Activated CD8-positive, alpha-beta T cell treated with anti-CD3 and anti-CD28 coated beads for 36 hours (primary cell): ENCODE results near the gene PRODH2. TPM values are rescaled to one million over a fixed set of nuclear protein-coding genes. Genes with fewer than 3 reads are reported as not detected.

Experiments used
- ATAC-seq: fragments of 200-7000 bp; cut with Tn5 transposase; one replicate; pipeline ENCODE4 v1.10.0; 2021; ENCODE audit warnings: mild to moderate bottlenecking, moderate library complexity
- CTCF ChIA-PET: fragments of 350-600 bp; sonication (Branson Sonifier 250); formaldehyde crosslinking; loops from one replicate; lab custom pipeline; 2021; ENCODE audit warnings: antibody characterized with exemption; lab: Charles Lee
- POLR2A ChIA-PET: fragments of 350-600 bp; sonication (Branson Sonifier 250); formaldehyde crosslinking; loops from one replicate; lab custom pipeline; 2021; ENCODE audit warnings: antibody characterized with exemption; lab: Charles Lee
- DNase-seq: peaks from one replicate; pipeline ENCODE4 v3.0.0-alpha.2; 2020
- H3K27ac Mint-ChIP-seq: one replicate; pipeline ENCODE4 v1.8.0; 2021; ENCODE audit warnings: mild to moderate bottlenecking, mixed read lengths
- H3K27me3 Mint-ChIP-seq: one replicate; pipeline ENCODE4 v1.8.0; 2021; ENCODE audit warnings: mixed read lengths
- H3K36me3 Mint-ChIP-seq: one replicate; pipeline ENCODE4 v1.8.0; 2021; ENCODE audit warnings: low read depth, mixed read lengths
- H3K4me1 Mint-ChIP-seq: one replicate; pipeline ENCODE4 v1.8.0; 2021; ENCODE audit warnings: low read depth, mixed read lengths
- H3K4me3 Mint-ChIP-seq: one replicate; pipeline ENCODE4 v1.8.0; 2021; ENCODE audit warnings: mild to moderate bottlenecking, moderate library complexity, mixed read lengths
- H3K9me3 Mint-ChIP-seq: one replicate; pipeline ENCODE4 v1.8.0; 2021; ENCODE audit warnings: mixed read lengths
- intact Hi-C: fragments of 100-400 bp; cut with micrococcal nuclease; formaldehyde crosslinking; loops from one replicate; pipeline ENCODE4 v1.10.0; 2022
- total RNA-seq, 2 experiments: library from RNA; stranded (reverse); gene quantifications; one replicate each; pipeline ENCODE4 v1.2.3, GENCODE V29; 2021
- TF ChIP-seq, protein P1 (sequence below): fragments of 200-600 bp; IDR thresholded peaks from one replicate; pipeline ENCODE4 v1.8.0; 2022; ENCODE audit warnings: antibody characterized with exemption, mild to moderate bottlenecking

Gene PRODH2
- total RNA-seq, 2 experiments from 2014 or later: not detected

DNA sequence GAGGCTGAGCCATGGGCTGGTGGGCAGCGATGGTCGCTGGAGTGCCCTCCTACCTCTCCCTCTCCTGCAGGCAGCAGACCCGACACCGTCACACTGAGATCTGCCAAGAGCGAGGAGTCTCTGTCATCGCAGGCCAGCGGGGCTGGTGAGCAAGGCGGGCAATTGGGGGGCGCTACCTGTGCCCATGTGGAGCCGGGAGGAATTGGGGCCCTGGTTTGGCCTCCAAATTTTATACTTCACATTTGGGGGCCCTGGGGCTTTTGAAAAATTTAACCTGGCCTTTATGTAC, 27.4 kb downstream of the PRODH2 start:
- TF ChIP-seq, protein P1, sequence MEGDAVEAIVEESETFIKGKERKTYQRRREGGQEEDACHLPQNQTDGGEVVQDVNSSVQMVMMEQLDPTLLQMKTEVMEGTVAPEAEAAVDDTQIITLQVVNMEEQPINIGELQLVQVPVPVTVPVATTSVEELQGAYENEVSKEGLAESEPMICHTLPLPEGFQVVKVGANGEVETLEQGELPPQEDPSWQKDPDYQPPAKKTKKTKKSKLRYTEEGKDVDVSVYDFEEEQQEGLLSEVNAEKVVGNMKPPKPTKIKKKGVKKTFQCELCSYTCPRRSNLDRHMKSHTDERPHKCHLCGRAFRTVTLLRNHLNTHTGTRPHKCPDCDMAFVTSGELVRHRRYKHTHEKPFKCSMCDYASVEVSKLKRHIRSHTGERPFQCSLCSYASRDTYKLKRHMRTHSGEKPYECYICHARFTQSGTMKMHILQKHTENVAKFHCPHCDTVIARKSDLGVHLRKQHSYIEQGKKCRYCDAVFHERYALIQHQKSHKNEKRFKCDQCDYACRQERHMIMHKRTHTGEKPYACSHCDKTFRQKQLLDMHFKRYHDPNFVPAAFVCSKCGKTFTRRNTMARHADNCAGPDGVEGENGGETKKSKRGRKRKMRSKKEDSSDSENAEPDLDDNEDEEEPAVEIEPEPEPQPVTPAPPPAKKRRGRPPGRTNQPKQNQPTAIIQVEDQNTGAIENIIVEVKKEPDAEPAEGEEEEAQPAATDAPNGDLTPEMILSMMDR: no peak
- no peak overlapping the region for H3K27ac Mint-ChIP-seq
- no peak overlapping the region for H3K4me3 Mint-ChIP-seq
- no peaks in the 10 kb centered on the region for H3K4me1 Mint-ChIP-seq
- no peaks in the 10 kb centered on the region for H3K27me3 Mint-ChIP-seq
- ChIA-PET CTCF (no interaction called here), POLR2A (no interaction called here)
- no peaks in the 10 kb centered on the region for H3K36me3 Mint-ChIP-seq
- intact Hi-C loops: no loop called here
- DNase-seq (no peak), ATAC-seq (no peak)
- H3K9me3 Mint-ChIP-seq: no peaks in the 10 kb centered on the region

DNA sequence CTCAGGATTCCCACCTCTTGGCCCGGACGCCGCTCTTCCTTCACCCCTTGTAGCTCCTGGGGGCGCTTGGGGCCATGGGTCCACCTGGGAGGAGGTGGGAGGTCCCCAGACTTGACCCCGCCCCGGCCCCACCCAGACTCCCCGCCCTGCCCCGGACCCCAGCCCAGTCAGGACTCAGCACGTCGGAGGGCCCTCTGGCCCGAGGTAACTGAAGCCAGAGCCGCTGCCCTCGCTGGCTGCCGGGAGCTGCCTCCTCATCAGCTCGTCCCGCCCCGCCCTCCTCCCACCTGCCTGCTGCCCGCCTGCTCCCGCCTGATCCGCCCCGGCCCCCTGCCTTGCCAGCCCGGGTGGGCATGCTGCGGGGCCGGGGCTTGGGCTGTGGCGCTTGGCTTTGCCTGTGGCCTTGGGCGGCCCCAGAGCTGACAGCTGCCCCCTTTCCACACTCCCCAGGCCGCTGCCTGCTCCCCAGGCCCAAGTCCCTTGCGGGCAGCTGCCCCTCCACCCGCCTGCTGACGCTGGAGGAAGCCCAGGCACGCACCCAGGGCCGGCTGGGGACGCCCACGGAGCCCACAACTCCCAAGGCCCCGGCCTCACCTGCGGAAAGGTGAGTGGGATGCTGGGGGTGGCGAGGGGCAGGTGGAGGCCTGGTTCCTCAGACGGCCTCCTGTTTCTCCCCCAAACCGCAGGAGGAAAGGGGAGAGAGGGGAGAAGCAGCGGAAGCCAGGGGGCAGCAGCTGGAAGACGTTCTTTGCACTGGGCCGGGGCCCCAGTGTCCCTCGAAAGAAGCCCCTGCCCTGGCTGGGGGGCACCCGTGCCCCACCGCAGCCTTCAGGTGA, 27.9 kb downstream of the PRODH2 start:
- ChIA-PET POLR2A (no interaction called here), CTCF (no interaction called here)
- TF ChIP-seq, protein P1: no peak
- Mint-ChIP-seq H3K36me3 (no peaks in the 10 kb centered on the region), H3K4me1 (no peaks in the 10 kb centered on the region), H3K27me3 (no peaks in the 10 kb centered on the region), H3K4me3 (no peak overlapping the region), H3K9me3 (no peaks in the 10 kb centered on the region), H3K27ac (no peak overlapping the region)
- intact Hi-C loops: no loop called here
- ATAC-seq: no peak
- DNase-seq: no peak

DNA sequence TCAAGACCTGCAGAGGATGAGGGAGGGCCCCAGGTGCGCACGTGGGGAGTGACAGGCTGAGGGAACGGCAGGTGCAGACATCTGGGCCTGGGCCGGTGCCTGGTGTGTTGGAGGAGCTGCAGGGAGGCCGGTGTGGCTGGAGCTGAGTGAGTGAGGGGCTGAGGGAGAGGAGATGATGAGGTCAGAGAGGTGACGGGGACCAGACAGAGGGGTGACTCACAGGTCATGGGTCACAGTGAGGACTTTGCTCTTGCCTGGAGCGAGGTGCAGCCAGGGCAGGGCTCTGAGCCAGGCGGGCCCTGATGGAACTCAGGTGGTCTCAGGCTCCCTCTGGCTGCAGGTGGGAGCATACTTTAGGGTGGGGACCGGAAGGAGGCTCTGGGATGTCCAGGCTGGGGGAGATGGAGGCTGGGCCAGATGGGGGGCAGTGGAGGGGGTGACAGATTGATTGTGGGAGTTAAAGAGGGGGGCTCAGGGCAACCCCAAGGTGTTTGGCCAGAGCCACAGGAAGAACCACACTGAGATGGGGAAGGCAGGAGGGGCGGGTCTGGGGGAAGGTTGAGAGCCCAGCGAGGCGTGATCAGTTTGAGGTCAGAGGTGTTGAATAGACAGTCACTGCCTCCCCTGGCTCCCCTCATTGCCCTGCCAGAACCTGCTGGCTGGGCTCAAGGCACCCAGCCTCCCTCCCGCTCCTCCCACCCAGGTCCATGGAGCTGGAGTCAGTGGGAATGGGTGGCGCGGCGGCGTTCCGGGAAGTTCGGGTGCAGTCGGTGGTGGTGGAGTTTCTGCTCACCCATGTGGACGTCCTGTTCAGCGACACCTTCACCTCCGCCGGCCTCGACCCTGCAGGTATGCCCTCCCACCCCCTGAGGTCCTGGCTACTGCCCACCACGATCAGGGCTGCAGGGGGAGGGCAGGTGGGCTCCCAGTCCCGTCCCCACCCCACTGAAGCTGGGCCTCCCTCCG, 28.9 kb downstream of the PRODH2 start:
- no peaks in the 10 kb centered on the region for H3K9me3 Mint-ChIP-seq
- CTCF ChIA-PET: no interaction called here
- no peaks in the 10 kb centered on the region for H3K4me1 Mint-ChIP-seq
- ATAC-seq: peak; percentile 69
- no peaks in the 10 kb centered on the region for H3K36me3 Mint-ChIP-seq
- POLR2A ChIA-PET: no interaction called here
- no peak overlapping the region for H3K4me3 Mint-ChIP-seq
- no peaks in the 10 kb centered on the region for H3K27me3 Mint-ChIP-seq
- TF ChIP-seq, protein P1: no peak
- intact Hi-C loops: no loop called here
- no peak overlapping the region for H3K27ac Mint-ChIP-seq
- peak; percentile 32 for DNase-seq

DNA sequence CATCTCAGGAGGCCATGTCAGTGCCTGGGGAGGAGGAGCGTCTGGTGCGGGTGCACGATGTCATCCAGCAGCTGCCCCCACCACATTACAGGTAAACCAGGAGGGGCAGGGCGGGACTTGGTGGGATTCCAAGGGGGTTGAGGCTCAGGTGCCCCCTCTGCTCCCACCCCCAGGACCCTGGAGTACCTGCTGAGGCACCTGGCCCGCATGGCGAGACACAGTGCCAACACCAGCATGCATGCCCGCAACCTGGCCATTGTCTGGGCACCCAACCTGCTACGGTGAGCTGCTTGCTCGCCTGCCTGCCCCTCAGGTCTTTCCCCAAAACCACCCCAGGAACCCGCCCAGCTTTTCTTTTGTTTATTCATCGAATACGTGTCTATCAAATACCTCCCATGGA, 30.1 kb downstream of the PRODH2 start:
- ATAC-seq (no peak), DNase-seq (no peak)
- H3K27ac Mint-ChIP-seq: no peak overlapping the region
- no peaks in the 10 kb centered on the region for H3K27me3 Mint-ChIP-seq
- intact Hi-C loops: no loop called here
- POLR2A ChIA-PET: no interaction called here
- H3K9me3 Mint-ChIP-seq: no peaks in the 10 kb centered on the region
- H3K4me1 Mint-ChIP-seq: no peaks in the 10 kb centered on the region
- CTCF ChIA-PET: no interaction called here
- H3K36me3 Mint-ChIP-seq: no peaks in the 10 kb centered on the region
- TF ChIP-seq, protein P1: no peak
- no peak overlapping the region for H3K4me3 Mint-ChIP-seq

DNA sequence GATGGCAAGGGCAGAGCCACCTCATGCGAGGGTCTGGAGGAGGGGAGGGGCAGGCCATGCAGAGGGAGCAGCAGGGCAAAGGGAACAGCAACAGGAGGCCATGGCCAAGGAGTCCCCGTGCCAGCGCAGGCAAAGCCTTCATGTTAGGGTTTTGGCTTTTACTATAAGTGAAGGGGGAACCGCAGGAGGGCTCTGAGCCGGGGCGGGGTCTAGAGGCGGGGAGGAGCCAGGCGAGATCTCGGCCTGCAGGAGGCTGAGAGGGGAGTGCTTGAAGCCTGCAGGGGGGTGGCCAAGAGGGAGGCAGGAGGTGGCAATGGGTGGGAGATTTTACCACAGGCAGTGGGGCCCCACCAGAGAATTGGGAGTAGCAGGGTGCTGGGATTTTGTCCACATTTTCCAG, 31.0 kb downstream of the PRODH2 start:
- CTCF ChIA-PET: no interaction called here
- DNase-seq (no peak), ATAC-seq (no peak)
- Mint-ChIP-seq H3K27me3 (no peaks in the 10 kb centered on the region), H3K27ac (no peak overlapping the region), H3K4me1 (no peaks in the 10 kb centered on the region), H3K9me3 (no peaks in the 10 kb centered on the region), H3K4me3 (no peak overlapping the region), H3K36me3 (no peaks in the 10 kb centered on the region)
- intact Hi-C loops: no loop called here
- POLR2A ChIA-PET: no interaction called here
- TF ChIP-seq, protein P1: no peak
